NOMO-1 treated with DMSO at 0.1 percent for 48 hours (cell line): Measurements from ENCODE around the gene TNRC6C.
"Not testable (repeated sequence)": the region's sequence is repeated elsewhere in the genome, so short reads cannot be mapped to it uniquely, and the experiment has no call there.

Source experiments
- DNase-seq: peaks from one replicate; lab custom pipeline; 2025; ENCODE audit not compliant: unreplicated experiment; lab: John Stamatoyannopoulos, UW

Gene TNRC6C

DNA sequence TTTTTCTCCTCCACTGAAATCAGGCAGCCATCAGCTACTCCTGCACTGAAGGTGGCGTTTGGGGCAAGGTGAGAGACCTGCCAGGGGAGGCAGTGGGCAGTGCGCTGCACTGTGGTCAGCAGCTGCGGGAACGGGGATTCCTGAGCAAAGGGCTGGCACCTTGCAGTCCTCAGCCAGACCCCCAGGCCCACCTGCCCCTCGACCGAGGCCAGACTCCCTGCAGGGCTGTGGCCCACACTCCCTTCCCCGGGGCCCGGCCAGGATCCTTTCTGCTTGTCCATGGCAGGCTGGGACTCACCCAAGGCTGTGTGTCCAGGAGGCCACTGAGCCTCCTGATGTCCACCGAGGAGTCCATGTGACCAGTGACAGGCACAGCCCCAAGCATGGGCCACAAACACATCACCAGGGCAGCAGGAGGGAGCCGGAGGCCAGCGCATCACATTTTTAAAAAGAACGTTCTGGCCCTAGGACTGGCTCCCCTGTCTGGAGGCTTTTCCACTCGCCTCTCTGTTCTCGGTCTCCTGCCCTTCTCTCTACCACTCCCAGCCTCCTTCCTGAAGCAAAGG lies 28.5 kb upstream of the TNRC6C start:
- DNase-seq: no peak

DNA sequence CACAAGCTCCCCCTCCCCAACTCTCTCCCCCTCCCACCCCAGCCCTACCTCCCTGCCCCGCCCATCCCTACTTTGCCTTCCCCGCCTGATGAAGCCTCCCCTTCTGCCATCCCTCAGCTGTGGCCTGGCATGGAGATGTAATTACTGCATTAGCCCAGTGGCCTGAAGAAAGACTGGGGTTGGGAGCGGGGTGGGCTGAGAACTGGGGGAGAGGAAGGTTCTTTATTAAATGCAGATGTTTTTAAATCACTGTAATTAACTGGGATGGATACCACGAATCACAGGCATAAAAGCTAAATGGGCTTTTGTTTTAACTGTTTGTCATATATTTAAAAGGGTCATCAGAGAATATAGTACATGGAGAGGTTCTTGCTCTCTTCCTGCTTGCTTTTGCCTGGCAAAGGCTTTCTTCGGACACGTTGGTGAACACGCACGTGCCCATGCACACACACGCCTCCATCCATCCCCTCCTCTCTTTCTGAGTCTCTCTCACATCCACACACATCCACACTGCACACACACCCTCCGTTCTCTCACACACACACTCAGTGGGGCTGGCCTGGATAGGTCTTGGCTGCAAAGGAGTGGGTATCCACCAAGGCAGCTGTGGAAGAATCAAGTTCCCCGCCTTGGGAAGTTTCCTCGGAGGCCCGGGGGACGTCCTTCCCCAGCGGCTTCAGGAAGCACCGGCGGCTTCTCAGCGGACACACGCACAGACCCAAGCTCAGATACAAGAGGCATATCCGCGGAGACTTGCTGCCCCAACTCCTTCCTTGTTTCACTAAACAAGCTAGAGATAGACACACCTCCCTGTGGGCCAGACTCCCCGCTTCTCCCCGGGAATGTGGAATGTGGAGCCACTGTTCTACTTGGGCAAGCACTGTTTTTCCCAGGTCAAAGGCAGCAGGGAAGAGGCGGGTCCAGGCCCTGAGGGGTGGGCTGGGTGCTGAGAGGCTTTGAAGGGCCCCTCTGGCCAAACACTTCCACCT lies 27.4 kb upstream of the TNRC6C start:
- no peak for DNase-seq

DNA sequence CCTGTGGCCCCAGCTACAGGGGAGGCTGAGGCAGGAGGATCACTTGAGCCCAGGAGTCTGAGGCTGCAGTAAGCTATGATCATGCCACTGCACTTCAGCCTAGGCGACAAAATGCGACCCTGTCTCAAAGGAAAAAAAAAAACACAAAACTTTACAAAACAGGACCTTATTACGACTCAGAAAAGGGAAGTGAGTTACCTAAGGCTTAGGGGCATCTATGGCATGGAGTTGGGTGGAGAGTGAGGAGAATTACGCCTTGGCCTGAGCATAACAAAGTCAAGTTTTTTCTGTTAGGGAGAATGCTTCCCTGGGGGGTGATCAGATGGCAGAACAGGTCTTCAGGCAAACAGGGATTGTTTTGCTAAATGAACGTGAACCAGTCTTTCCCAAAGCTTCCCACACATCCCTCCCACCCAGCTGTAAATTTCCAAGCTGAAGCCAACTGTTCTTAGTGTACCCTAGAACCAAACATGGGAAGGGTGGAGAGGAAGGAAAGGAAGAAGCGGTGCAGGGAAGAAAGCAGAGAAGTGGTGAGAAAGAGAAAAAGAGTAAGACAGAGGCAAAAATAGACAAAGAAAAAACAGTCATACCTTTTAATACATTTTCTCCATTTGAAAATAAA lies 24.6 kb upstream of the TNRC6C start:
- peak; percentile 67 for DNase-seq

DNA sequence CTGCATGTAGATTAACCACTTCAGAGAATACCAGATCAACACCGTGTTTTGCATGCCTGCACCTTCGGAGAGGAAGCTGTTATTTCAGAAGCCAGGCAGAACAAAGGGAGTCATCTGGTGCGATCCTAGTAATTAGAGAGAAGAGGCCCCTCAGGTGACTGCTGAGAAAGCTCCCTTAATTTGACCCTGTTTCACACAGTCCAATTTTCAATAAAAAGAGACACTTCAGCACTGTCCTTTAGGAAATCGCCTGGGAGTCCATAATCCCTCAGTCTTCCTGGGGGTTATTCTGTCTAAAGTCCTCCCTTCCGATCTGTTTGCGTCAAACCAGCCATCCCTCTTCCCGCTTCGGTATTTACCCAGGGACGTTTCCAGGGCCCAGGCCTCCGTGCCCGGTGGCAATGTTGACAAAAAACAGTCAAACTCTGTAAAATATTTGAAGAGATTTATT lies 23.4 kb upstream of the TNRC6C start:
- DNase-seq: no peak

DNA sequence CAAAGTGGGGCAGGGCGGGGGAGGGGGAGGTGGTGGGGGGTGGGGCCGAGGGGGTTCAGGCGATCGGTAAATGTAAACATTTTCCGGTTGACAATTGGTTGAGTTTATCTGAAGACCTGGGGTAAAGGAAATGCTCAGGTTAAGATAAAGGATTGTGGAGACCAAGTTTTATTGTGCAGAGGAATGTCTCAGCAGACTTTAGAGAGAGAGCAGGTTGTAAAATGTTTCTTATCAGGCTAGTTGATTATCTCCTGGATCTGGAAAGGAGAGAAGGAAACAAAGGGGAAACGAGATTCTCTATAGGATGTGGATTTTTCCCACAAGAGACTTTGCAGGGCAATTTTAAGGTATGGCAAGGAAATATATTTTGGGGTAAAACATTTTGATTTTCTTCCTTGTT lies 22.8 kb upstream of the TNRC6C start:
- not testable (repeated sequence) for DNase-seq

DNA sequence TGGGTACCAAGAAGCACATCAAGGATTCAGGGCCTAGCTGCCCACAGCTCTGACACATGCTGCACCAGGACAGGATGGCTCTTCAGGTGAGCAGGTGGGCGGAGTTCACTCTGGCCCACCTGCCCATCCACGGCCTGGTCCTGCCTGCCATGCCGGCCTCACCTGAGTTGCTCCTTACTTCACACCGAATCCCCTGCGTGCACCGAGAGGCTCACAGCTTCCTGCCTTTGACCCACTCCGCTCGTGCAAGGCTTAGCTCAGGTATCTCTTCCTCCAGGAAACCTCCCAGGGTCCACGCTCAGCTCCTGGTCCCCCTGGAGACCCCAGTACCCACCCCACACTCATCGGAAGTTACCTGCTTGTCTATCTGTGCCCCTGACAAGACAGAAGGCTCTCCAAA lies 21.6 kb upstream of the TNRC6C start:
- DNase-seq: no peak

DNA sequence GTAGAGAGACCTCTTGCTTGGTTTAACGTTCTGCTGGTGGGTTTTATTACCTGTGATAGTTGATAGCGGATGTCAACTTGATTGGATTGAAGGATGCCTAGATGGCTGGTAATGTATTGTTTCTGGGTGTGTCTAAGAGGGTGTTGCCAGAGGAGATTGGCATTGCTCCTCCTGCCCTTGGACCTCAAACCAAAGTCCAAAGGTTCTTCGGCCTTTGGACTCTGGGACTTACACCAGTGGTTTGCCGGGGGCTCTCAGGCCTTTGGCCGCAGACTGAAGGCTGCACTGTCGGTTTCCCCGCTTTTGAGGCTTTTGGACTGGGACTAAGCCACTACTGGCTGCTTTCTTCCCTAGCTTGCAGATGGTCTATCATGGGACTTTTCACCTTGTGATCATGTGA lies 17.5 kb upstream of the TNRC6C start:
- no peak for DNase-seq

DNA sequence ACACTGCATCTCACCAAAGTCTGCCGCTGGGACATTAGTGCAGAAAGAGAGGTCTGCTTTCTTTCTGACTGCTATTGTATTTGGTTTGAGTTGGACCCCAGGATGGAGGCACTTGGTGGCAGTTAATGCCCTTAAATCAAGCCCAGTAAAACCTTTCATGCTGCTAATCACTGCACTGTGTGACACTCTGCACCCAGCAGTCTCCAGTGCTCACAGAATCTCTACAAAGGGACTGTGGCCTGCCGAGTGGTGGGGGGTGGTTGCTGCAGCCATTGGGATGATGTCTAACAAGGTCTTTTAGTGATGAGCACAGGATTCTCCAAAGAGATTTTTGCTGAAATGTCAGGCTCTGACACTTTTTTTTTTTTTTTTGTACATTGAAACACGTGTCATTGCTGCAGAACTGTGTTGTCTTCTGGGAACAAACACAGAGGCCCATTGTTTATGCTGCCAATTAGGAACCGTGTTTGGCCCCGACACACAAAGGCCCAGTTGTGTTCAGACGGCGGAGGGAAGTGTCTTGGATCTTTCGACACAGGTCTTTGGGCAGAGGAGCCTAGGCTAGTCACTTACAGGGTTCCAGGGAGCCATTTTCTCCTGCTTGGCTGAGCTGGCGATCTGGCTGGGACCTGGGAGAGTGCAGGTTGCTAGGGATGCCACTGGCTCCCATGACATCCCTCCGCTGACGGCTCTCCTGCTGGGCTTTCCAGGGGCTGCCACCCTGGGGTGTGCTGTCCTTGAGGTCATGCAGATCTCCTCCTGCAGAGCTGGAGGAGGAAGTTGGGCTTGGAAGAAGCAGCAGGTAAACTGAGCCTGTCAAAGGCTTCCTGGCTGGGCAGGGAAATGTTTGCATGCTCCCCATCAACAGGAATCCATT lies 16.2 kb upstream of the TNRC6C start:
- no peak for DNase-seq

DNA sequence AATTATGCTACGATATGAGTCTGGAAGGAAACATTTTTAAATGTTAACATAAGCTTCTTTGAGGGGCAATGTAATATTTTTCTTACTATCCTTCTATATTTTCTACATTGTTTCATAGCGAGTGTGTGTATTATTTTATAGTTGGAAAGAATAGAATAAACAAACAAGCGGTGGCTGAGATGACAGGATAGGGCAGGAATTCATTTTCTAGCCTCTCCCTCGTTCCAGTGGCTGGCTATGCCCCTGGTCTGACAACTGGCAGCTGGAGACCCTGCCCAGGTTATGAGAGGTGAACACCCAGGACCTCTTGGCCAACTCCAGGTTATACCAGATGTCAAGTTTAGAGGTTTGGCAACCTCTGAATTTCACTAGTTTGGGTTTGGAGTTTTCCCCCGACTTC lies 14.5 kb upstream of the TNRC6C start:
- no peak for DNase-seq

DNA sequence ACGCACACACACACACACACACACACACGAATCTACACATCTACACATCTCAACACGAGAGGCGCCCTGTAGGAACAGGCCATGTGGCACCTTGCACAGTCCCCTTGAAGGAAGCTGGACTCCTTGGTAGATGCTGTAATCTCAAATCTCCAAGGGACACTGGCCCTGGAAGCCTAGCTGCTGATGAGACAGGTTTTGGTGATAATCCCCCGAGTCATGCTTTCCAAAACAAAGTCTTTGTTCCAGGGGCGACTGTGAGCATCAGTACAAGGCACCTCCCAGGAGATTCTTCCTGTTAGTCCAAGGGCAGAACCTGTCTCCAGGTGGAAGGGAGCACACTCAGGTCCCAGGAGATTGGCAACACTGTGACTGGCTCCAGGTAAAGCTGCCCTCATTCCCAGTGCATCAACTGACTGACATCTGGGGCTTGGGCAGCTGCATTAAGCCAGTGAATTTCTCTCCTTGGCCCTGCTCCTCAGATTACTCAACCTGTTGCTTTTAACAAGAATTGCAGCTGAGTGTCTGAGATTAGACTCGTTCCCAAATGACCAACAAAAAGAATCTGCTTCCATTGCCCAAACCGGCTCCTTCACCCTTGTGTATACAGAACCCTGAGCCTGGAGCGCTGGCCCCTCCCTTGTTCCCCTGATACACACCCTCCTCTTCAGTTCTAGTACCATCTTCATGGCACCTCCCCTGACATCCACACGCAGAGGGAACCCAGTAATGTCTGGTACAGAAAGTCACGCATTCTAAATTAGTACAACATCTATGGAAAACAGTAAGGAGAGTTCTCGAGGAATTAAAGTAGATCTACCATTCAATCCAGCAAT lies 13.9 kb upstream of the TNRC6C start:
- DNase-seq: no peak

DNA sequence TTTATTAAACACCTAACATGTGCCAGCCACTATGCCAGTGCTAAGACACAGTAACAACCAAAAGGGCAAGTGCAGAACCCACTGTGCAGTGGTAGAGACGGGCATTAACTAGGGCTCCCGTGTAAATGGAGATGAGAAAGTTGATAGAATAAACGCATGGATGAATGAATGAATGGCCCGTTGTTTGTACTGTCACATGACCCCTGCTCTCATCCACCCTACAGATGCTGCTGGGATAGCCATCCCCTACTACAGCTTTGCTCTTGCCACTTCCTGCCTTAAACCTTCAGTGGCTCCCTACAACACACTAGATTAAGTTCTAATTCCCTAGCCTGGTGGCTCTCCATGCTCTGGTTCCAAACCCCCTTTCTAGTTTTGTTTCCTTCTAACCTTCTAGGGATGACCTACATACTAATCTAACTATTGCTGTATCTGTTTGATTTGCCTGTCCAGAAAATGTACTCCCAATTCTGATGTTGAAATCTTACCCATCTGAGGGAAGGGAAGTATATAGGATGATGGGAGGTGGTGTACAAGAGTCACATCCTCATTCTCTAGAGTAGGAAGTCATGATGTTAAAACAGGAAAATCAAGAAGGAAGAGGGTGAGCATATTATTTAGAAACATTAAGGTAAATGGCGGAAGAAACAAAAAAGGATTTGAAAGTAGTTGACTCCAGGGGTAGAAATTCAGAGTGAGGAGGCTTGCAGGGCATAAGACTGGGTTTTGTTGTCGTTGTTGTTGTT lies 11.4 kb upstream of the TNRC6C start:
- peak; percentile 51 for DNase-seq

DNA sequence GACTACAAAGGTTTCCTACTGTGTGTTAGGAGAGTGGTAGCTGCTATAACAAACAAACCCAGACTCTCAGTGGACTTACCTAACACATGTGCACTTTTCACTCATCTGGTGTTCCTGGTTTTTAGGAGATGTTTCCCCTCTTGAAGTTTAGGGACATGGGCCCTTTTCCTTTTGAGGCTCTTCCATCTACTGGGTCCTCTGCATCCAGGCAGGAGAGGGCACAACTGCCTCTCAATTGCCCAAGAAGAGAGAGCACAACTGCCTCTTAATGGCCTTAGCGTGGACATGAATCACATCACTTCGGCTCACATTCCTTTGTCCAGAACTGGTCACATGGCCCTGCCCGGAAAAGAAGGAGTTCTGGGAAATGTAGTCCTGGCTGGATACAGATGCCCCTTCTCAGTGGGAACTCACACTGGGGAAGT lies 9.8 kb upstream of the TNRC6C start:
- DNase-seq: no peak

DNA sequence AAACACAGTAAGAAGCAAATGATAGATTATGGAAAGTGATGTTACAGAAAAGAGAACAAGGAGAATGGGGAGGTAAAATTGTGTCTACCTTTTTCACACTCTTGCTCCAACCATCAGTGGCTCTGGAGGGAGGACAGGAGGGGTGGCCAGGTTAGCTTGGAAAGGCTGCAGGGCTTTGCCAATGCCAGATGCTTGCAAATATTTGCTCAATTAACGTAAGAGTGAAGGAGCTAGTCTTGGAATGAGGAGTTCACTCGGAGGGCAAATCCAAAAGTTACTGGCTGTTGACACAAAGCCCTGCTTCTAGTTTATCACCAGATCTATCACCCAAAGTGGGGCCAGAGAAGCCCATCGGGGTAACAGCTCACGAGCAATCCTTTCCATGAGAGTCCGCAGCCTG lies 7.4 kb upstream of the TNRC6C start:
- DNase-seq: no peak

DNA sequence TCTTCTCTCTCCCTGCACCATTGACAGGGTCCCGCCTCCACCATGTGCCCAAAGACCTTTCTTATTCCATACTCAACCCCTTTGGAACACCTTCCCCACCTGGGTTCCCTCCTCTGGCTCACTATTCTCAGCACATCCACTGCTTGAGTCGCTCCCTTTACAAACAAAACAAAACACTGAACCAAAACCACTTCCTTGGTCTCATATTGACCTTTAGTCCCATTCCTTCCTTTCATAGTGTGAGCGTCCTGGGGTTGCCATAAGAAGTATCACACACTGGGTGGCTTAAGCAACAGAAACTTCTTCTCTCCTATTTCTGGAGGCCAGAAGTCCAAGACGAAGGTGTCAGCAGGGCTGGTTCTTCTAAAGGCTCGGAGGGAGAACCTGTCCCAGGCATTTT lies 6.1 kb upstream of the TNRC6C start:
- DNase-seq: no peak

DNA sequence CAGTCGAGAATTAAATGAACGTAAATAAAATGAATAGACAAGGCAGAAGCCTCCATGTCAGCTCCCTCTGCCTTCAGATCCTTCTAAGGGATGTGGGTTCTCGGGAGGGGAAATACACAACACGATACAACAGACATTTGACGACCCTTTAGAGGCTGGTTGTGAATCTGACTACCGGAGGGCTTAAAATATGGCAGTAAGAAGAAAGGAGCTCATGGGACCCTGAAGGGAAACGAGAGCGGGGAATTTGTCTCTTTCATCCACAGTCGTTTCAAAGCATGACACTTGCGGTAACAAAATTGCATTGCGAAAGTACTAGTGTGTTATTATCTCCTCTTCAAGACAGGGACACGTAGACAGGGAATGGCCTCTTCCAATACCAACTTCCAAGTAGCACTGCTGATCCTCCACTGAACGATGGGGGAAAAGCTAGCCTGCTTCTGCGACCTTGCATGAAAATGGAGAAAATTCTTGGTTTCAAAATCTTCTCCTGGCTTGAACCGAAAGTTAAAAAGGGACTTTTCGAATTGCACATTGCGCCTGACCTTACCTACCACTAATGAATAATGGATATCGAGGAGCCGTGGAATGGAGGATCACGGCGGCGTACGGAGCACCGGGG lies 1.2 kb upstream of the TNRC6C start:
- peak; percentile 73 for DNase-seq

DNA sequence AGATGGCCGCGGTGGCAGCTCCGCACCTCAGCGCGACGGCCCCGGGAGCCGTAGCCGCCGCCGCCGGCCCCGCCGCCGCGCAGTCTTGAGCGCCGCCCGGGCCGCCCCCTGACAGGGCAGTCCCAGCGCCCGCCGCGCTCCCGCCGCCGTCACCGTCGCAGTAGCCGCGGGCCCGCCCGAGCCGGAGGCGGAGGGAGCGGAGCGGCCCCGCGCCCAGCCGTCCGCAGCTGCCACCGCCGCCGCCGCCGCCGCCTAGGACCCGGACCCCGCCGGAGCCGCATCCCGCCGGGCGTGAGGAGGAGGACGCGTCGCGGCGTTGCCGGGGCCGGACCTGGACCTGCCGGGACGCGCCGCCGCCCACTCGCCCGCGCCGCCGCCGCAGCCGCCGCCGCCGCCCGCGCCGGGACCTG lies 218 bp downstream of the TNRC6C start:
- no peak for DNase-seq

DNA sequence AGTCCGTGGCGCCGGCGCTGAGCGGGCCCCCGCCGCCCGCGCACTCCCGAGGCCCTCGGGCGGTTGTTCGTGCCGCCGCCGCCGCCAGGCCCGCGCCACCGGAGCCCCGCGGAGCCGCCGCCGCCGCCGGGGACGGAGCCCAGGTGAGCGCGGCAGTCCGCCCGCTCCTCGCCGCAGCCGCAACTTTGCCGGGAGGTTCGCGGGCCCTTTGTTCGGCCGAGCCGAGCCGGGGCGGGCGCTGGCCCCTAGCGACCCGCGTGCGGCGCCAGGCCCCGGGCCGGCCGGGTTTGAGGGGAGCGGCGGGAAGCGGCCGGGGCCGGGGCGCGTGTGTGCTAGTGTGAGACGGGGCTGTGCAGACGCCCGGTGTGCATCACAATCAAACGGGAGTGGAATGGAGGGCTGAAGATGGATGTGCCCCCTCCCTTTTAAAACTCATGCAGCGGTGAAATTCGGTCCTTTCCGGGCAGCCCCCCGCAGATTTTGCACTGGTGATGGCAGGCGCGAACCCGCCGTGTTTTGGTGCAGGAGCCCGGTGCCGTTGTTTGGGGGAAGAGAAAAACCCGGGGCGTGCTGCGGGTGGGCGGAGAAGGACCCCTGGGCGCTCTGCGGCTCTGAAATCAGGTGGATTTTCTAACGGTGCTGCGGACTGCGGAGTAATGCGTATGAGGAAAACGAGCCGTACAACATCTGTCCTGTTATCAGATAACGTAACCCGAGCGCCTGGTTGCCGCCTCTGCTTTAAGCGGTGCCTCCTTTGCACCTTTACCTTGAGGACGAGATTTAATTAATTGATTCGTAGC lies 823 bp downstream of the TNRC6C start:
- no peak for DNase-seq

DNA sequence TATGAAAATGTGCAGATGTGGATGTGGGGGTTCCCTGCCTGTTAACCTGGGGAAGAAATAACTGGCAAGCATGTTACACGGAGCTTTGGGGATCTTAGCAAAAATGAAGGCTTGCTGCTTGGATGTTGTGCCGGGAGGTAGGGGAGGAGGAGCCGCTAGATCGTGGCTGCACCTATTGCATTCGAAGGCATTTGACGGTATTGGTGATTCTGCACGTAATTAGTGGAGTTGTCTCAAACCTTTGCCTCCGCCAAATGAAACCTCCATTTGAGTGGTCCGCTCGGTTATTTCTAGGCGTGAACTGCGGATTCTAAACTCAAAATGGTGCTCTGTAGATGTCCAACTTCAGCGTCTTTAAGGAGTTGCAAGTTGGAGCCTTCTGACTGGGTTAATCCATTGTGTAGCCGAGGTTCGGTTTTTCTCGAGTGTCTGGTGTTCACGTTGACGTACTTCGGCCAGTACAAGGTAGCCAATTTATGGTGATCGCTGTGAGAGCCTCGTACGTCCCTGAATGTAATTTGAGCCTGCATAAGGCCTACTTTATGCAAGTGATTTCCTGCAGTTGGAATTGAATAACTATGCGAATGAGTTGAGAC lies 1.5 kb downstream of the TNRC6C start:
- no peak for DNase-seq
